GM12873 (cell line): ENCODE data around the gene AQP2.

ENCODE experiments used
- TF ChIP-seq, protein P1 (sequence below): IDR thresholded peaks from 2 replicates; pipeline ENCODE4 v1.5.1; 2012; ENCODE audit warnings: low read depth, mild to moderate bottlenecking, moderate library complexity, low read length, control low read depth; ENCODE audit not compliant: insufficient read depth; ENCODE audit errors: missing control alignments

AQP2 gene

GRCh38 chr12:49965836-49966235, 15.3 kb downstream of the AQP2 start:
- TF ChIP-seq, protein P1, sequence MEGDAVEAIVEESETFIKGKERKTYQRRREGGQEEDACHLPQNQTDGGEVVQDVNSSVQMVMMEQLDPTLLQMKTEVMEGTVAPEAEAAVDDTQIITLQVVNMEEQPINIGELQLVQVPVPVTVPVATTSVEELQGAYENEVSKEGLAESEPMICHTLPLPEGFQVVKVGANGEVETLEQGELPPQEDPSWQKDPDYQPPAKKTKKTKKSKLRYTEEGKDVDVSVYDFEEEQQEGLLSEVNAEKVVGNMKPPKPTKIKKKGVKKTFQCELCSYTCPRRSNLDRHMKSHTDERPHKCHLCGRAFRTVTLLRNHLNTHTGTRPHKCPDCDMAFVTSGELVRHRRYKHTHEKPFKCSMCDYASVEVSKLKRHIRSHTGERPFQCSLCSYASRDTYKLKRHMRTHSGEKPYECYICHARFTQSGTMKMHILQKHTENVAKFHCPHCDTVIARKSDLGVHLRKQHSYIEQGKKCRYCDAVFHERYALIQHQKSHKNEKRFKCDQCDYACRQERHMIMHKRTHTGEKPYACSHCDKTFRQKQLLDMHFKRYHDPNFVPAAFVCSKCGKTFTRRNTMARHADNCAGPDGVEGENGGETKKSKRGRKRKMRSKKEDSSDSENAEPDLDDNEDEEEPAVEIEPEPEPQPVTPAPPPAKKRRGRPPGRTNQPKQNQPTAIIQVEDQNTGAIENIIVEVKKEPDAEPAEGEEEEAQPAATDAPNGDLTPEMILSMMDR, result no peak

DNA sequence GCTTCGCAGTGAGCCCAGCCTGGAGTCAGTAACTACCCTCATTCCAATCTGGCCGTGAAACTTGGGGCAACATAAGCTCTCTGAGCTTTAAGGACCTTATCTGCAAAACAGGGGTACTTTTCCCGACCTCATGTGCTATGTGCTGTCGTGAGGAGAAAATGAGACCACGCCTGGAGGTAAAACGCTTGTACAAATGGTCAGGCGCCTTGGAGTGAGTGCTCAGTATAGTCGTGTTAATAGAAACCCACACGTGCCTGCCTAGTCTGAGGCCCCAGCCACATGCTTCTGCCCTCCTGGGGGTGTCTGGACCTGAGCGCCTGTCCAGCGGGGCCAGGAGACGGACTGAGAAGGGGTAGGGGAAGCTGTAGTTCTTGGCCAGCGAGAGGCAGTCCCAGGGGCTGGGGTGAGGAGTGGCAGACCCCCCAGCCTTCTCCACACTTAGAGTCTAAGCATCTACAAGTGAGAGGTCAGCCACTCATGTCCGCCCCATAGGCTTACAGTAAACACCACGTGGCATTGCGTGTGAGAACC, 16.0 kb downstream of the AQP2 start:
- TF ChIP-seq, protein P1, result no peak

- TF ChIP-seq, protein P1, result peak; percentile 89
Measured at GRCh38 chr12:49967042-49967776, 16.7 kb downstream of the AQP2 start.

GRCh38 chr12:49967777-49968250, 17.3 kb downstream of the AQP2 start:
- TF ChIP-seq, protein P1, result no peak

DNA sequence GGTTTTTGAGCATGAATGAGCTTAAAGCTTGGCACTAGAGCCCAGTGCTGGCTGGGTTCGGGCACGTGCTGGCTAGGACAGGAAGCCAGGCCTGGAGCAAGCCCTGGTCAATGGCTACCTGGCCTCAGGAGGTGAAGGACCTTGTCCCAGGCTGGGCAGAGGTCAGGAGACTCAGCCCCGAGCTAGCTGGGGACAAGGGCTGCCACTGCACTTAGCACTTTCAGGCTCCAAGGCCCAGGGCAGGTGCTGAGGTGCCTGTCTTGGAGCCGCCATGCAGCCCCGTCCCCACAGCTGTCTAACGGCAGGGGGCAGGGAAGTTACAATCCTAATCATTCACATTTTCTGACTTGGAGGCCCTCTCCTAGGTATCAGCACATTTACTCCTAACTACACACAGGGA, 17.9 kb downstream of the AQP2 start:
- TF ChIP-seq, protein P1, result no peak

GRCh38 chr12:49969027-49969426, 18.5 kb downstream of the AQP2 start:
- TF ChIP-seq, protein P1, result no peak

- TF ChIP-seq, protein P1, result no peak
Measured at GRCh38 chr12:49969651-49970429, 19.3 kb downstream of the AQP2 start.
